IPS-20b (cell line): ENCODE results near the gene RAB34.
"Not testable (repeated sequence)": the region's sequence is repeated elsewhere in the genome, so short reads cannot be mapped to it uniquely, and the experiment has no call there.

Experiments used
- H3K27ac ChIP-seq: one replicate; pipeline ENCODE4 v1.5.1; 2013; ENCODE audit warnings: low read length
- H3K27me3 ChIP-seq: 2 replicates; pipeline ENCODE4 v1.6.1; 2013; ENCODE audit warnings: mild to moderate bottlenecking, low read length, inconsistent platforms; ENCODE audit not compliant: insufficient read depth
- H3K36me3 ChIP-seq: 2 replicates; pipeline ENCODE4 v1.6.1; 2013; ENCODE audit warnings: low read depth, mild to moderate bottlenecking, inconsistent platforms, low read length, moderate library complexity; ENCODE audit not compliant: insufficient read depth
- H3K4me1 ChIP-seq: 2 replicates; pipeline ENCODE4 v1.6.1; 2013; ENCODE audit warnings: mild to moderate bottlenecking, control low read depth, inconsistent platforms, low read length, moderate library complexity; ENCODE audit not compliant: insufficient read depth
- H3K4me3 ChIP-seq: 2 replicates; pipeline ENCODE4 v1.5.1; 2013; ENCODE audit warnings: mild to moderate bottlenecking, low read length, inconsistent platforms
- H3K9ac ChIP-seq: 2 replicates; pipeline ENCODE4 v1.6.1; 2013; ENCODE audit warnings: low read depth, mild to moderate bottlenecking, inconsistent platforms, low read length, moderate library complexity
- H3K9me3 ChIP-seq: 2 replicates; pipeline ENCODE4 v1.6.1; 2013; ENCODE audit warnings: mild to moderate bottlenecking, low read depth, low read length, inconsistent platforms; ENCODE audit not compliant: insufficient read depth

RAB34 gene

DNA sequence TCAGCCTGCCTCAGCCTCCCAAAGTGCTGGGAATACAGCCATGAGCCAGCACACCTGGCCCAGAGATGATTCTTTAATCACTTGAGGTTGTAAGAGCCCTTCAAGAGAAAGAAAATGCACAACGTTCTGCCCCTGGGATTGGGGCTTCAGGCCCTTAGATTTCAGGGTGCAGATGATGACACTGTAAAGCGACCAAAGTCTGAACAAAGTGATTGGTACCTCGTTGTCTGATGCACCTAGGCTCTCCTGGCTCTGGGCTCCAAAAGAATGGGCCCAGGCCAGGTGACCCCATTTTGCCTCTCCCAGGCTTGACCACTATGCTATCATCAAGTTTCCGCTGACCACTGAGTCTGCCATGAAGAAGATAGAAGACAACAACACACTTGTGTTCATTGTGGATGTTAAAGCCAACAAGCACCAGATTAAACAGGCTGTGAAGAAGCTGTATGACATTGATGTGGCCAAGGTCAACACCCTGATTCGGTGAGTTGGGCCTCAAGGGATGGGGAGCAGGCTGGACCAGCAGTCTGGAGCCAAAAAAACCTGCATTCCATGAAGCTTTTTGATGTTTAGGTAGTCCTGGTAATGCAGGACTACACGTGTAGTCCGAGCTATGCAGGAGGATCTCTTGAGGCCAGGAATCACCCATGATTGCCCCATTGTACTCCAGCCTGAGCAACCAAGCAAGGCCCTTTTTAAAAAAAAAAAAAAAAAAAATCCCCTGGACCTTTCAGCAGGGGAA lies 4.9 kb upstream of the RAB34 start:
- H3K27ac ChIP-seq, result no peak overlapping the region
- no peaks in the 10 kb centered on the region for H3K9me3 ChIP-seq
- peaks cover 10% of the 10 kb centered on the region; the same call in 1 of the 2 replicates for H3K4me1 ChIP-seq
- no peaks in the 10 kb centered on the region for H3K27me3 ChIP-seq
- H3K9ac ChIP-seq, result peak overlapping the region; percentile 44; the same call in 1 of the 2 replicates
- H3K4me3 ChIP-seq, result peak overlapping the region; percentile 49
- peaks cover 49% of the 10 kb centered on the region for H3K36me3 ChIP-seq

GRCh38 chr17:28720997-28721329 lies 3.3 kb upstream of the RAB34 start:
- H3K4me3 ChIP-seq, result peak overlapping the region; percentile 82
- H3K27ac ChIP-seq, H3K9me3 ChIP-seq, H3K27me3 ChIP-seq: not testable (repeated sequence)
- H3K4me1 ChIP-seq, result peaks cover 15% of the 10 kb centered on the region
- H3K36me3 ChIP-seq, result peaks cover 51% of the 10 kb centered on the region
- peak overlapping the region; percentile 90 for H3K9ac ChIP-seq

DNA sequence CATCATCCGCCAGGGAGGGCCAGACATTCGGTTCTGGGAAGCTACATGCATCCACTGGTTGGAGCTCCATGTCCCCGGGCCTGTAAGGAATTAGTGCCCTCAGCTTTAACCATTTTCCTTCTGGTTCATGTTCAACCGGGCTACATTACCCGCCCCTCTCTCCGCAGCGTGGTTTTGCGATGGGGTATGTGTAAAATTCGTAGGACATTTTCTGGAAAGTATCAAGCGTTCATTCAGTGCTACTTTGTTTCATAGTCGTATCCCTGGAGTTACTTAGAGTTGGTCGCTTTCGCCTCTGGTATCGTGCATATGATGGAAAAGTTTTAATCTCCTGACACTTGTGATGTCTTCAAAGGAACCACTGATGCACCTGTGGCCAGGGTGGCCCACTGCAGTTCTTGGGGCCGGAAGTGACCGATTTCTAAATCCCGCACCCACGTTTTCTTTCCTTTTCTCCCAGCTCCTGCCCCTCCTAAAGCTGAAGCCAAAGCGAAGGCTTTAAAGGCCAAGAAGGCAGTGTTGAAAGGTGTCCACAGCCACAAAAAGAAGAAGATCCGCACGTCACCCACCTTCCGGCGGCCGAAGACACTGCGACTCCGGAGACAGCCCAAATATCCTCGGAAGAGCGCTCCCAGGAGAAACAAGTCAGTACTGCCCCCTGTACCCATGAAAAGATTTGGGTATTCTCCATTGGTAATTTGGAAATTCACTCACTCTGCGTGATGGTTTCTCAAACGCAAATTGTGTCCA lies 2.8 kb upstream of the RAB34 start:
- Histone ChIP-seq H3K4me3 (peak overlapping the region; percentile 82), H3K36me3 (peaks cover 56% of the 10 kb centered on the region), H3K9ac (peak overlapping the region; percentile 90), H3K27me3 (no peaks in the 10 kb centered on the region), H3K9me3 (no peaks in the 10 kb centered on the region), H3K4me1 (peaks cover 18% of the 10 kb centered on the region), H3K27ac (peak overlapping the region; percentile 29)

GRCh38 chr17:28719021-28719433 lies 1.4 kb upstream of the RAB34 start:
- peak overlapping the region; percentile 87 for H3K27ac ChIP-seq
- H3K9me3 ChIP-seq, result no peaks in the 10 kb centered on the region
- peaks cover 60% of the 10 kb centered on the region for H3K36me3 ChIP-seq
- H3K4me1 ChIP-seq, result peaks cover 20% of the 10 kb centered on the region
- H3K9ac ChIP-seq, result peak overlapping the region; percentile 90
- H3K27me3 ChIP-seq, result no peaks in the 10 kb centered on the region
- peak overlapping the region; percentile 82 for H3K4me3 ChIP-seq

GRCh38 chr17:28718333-28719020 lies 809 bp upstream of the RAB34 start:
- Histone ChIP-seq H3K4me3 (peak overlapping the region; percentile 82), H3K27ac (peak overlapping the region; percentile 66), H3K9me3 (no peaks in the 10 kb centered on the region), H3K27me3 (no peaks in the 10 kb centered on the region), H3K4me1 (peaks cover 20% of the 10 kb centered on the region), H3K36me3 (peaks cover 59% of the 10 kb centered on the region), H3K9ac (peak overlapping the region; percentile 82)

GRCh38 chr17:28716740-28717577 lies 709 bp downstream of the RAB34 start:
- Histone ChIP-seq H3K4me3 (peak overlapping the region; percentile 87), H3K27ac (peak overlapping the region; percentile 32), H3K27me3 (no peaks in the 10 kb centered on the region), H3K4me1 (peaks cover 20% of the 10 kb centered on the region), H3K36me3 (peaks cover 49% of the 10 kb centered on the region), H3K9me3 (no peaks in the 10 kb centered on the region), H3K9ac (peak overlapping the region; percentile 88)

DNA sequence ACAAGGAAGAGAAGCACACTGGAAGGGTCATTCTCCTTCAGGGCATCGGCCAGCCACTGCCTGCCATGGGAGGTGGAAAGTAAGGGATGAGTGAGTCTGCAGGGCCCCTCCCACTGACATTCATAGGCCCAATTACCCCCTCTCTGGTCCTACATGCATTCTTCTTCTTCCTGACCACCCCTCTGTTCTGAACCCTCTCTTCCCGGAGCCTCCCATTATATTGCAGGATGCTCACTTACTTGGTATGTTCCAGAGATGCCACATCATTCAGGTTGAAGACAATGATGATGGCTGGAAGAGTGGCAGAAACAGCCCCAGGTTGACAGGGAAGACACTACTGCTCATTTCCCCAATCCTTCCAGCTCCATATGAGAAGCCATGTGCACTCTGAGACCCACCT lies 2.5 kb downstream of the RAB34 start:
- no peak overlapping the region for H3K4me3 ChIP-seq
- H3K9ac ChIP-seq, result no peak overlapping the region
- no peaks in the 10 kb centered on the region for H3K9me3 ChIP-seq
- H3K4me1 ChIP-seq, result peaks cover 17% of the 10 kb centered on the region
- peaks cover 33% of the 10 kb centered on the region for H3K36me3 ChIP-seq
- H3K27me3 ChIP-seq, result no peaks in the 10 kb centered on the region
- no peak overlapping the region for H3K27ac ChIP-seq

GRCh38 chr17:28714281-28714680 lies 3.4 kb downstream of the RAB34 start:
- Histone ChIP-seq H3K4me3 (no peak overlapping the region), H3K27me3 (no peaks in the 10 kb centered on the region), H3K36me3 (peaks cover 31% of the 10 kb centered on the region), H3K4me1 (peaks cover 17% of the 10 kb centered on the region), H3K9me3 (no peaks in the 10 kb centered on the region), H3K9ac (no peak overlapping the region), H3K27ac (no peak overlapping the region)

- no peak overlapping the region for H3K27ac ChIP-seq
- H3K27me3 ChIP-seq, result no peaks in the 10 kb centered on the region
- peaks cover 17% of the 10 kb centered on the region for H3K4me1 ChIP-seq
- H3K9ac ChIP-seq, result peak overlapping the region; percentile 93; the same call in 1 of the 2 replicates
- peak overlapping the region; percentile 94 for H3K4me3 ChIP-seq
- no peaks in the 10 kb centered on the region for H3K9me3 ChIP-seq
- H3K36me3 ChIP-seq, result peaks cover 31% of the 10 kb centered on the region
Observed at GRCh38 chr17:28712705-28713415, 4.8 kb downstream of the RAB34 start.

DNA sequence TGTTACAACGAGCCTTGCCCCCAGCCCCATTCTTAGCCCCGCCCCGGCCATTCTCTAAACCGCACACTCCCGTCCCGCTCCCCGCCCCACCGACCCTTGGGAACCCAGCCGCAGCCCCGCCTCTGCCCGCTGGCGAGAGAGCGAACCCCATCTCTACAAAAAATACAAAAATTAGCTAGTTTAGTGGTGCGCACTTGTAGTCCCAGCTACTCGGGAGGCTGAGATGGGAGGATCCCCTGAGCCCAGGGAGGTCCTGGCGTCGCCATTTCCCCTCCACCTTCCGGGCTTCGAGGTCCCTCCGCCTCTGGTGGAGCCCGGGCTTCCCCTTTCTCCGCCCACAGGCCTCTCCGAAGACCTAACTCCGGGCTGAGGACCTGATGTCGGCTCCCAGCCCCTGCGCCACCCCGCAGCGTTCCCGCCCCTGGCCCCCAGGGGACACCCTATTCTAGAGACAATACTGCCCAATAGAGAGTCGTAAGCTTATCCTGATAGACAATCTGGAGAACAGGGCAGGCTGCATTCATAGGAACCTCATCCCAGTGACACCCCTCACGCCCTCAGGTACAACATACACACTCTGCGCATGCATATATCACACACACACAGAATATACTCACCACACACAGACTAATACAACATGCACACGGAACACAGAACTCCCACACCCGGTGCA lies 5.5 kb downstream of the RAB34 start:
- Histone ChIP-seq H3K27me3 (no peaks in the 10 kb centered on the region), H3K36me3 (peaks cover 31% of the 10 kb centered on the region), H3K9ac (peak overlapping the region; percentile 93; the same call in 1 of the 2 replicates), H3K4me3 (peak overlapping the region; percentile 94), H3K27ac (peak overlapping the region; percentile 79), H3K4me1 (peaks cover 18% of the 10 kb centered on the region), H3K9me3 (no peaks in the 10 kb centered on the region)
